IPS-18c (cell line): Measurements from ENCODE around the gene TMEM176A.

Experiments
- H3K4me3 ChIP-seq: 2 replicates; pipeline ENCODE4 v1.7.0; 2013; ENCODE audit warnings: low read depth, mild to moderate bottlenecking, low read length, moderate library complexity; ENCODE audit not compliant: insufficient read depth
- H3K9me3 ChIP-seq: one replicate; pipeline ENCODE4 v1.6.1; 2013; ENCODE audit warnings: mild to moderate bottlenecking, low read length, moderate library complexity; ENCODE audit not compliant: control insufficient read depth, insufficient read depth

Gene TMEM176A

DNA sequence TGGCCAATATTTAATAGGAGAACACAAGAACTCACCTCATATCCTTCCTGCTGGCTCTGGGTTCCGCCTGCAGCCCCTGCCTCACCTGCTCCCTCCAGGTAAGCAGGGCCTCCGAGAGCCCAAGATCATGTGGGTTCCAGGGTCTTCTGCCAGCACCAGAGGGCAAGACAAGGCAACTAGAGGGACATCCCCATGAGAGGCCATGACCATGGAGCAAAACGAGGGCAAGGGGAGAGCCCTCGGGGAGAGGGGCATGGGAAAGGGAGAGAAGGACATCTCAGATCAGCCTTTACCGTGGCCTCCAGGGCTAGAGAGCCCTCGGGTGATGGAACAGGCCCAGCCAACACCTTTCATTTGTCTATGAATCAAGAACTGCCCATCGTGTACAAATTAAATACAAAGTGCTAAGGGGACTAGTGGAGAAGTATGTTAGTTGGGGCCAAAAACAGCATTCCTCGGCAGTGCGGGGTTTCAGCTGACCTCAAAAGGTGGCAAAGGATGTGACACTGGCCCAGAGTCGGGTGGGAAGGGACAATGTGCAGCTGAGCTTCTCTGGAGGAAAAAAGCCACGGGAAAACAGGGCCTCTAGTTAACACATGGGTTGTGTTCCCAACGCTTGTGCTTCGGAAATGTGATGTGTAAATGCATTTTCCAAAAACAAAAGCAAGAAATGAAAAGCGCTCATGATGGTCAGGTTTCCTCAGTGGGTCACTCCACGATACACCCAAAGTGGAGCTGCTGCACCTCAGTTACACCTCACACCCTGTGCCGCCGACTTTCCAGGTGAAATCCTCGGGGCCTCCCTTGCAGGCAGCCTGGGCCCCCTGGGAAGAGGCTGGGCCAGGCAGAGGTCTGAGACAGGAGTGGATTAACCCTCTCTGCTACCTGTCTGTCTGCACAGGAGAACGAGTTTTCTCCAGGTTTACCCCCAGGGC is 53.8 kb downstream of the TMEM176A start:
- H3K9me3 ChIP-seq: no peaks in the 10 kb centered on the region

More for the DNA sequence above, 53.8 kb downstream of the TMEM176A start:
- no peak overlapping the region for H3K4me3 ChIP-seq
